Skin epidermis (tissue), 12 donors: Measurements from ENCODE around the gene CDNF.

Source experiments
- H3K27ac ChIP-seq, 21 experiments: fragments of 200-600 bp; sonication (generic) in 11 of 21; one replicate each; pipeline ENCODE4 v1.5.0; 2020; ENCODE audit warnings: mild to moderate bottlenecking in 3 of 21, inconsistent platforms in 2 of 21, moderate library complexity in 2 of 21
- H3K4me3 ChIP-seq, 7 experiments: fragments of 200-600 bp; sonication (generic) in 2 of 7; one replicate each; pipeline ENCODE4 v1.5.0; 2020; ENCODE audit warnings: inconsistent platforms in 2 of 7, mild to moderate bottlenecking in 2 of 7, moderate library complexity in 1 of 7

Gene CDNF

DNA sequence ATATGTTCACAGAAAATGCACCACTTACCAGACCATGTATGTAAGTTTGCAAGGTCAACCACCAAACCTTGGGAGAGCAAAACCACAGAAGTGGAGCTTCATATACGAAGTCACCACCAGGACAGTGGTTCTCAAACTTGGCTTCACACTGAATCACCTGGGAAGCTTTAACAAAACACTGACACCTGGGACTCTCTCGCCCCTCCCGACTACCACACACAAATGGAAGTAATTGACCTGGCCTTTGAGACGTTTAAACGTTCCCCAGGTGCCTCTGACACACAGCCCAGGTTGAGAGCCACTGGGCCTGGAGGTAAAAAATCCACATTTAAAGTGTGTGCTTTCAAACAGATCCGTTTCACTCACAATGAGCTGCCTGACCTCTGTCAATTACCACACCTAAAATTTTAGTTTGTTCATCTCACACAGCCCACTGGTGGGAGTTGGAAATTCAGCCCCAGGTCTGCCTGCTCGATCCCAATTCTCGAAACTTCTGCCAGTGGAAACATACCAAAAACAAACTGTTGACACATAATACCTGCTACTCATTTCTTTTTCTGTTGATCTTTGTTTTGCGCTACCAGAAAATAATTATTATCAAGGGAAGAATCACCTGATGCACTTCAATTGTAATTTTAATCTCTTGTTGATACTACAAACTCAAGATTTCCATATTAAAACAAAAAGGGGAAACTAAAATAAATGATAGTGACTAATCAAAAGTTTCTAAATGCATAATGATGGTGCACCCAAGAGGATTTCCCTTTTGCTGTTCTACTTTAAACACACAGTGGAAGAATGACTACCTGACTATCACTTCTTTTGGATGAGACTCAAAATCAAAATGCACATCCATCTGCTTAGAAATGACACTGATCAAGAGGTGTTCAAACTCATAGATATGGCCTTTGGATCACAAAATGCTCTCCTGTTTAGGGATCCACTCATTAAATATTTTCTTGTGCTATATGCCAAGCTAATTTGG lies 26.6 kb downstream of the CDNF start:
- Histone ChIP-seq H3K4me3 (no peak overlapping the region), H3K27ac (no peak overlapping the region)

DNA sequence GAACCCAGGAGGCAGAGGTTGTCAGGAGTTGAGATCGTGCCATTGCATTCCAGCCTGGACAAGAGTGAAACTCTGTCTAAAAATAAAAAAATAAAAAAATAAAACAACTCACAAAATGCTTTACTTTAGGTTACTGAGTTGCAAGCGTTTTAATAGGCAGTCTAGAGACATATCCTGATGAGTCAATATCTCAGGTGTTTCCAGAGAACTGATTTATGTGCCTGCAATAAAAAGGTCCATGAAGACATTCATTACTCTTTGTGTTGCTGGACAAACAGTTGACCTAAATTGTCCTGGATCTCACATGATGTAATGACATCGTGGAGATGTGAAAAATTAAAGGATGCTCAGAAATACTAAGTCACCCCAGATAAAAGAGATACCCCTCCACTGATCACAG lies 31.5 kb downstream of the CDNF start:
- no peak overlapping the region for H3K27ac ChIP-seq
- H3K4me3 ChIP-seq: no peak overlapping the region

DNA sequence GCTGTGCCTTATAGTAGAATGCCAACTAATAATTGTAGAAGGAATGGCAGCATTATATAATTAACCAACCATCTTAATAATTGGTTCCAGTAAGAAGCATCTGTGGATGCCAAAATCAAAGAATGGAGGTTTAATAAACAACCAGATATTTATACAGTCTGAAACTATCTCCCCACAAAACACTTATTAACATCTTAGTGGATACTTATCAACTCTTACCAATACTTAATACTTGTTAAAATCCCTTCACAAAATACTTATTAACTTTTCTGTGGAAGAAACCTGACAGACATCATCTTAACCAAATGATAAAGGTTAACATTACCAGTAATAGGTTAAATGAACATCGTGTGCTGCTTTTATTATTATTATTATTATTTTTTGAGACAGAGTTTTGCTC lies 34.0 kb downstream of the CDNF start:
- Histone ChIP-seq H3K27ac (no peak overlapping the region), H3K4me3 (no peak overlapping the region)

- Histone ChIP-seq H3K27ac (no peak overlapping the region), H3K4me3 (no peak overlapping the region)
Observed at GRCh38 chr10:14801723-14802122, 36.1 kb downstream of the CDNF start.

DNA sequence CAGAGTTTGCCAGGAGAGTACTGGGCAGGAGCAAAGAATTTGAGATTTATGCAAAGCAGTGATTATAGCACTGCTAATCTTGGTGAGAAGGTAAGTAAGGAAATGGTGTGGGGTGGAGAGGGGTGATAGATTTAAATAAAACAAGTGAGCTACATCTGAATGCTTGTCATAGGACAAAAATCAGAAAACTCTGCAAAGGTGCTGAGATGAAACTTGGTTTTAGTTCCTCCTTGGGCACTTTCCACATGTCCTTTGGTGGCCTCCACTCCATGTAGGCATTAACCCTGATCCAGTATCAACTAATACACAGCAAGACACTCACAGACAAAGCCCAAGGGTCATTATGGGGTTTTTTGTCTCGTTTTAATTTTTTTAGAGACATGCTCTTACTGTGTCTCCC lies 37.4 kb downstream of the CDNF start:
- H3K4me3 ChIP-seq: no peak overlapping the region
- H3K27ac ChIP-seq: no peak overlapping the region

DNA sequence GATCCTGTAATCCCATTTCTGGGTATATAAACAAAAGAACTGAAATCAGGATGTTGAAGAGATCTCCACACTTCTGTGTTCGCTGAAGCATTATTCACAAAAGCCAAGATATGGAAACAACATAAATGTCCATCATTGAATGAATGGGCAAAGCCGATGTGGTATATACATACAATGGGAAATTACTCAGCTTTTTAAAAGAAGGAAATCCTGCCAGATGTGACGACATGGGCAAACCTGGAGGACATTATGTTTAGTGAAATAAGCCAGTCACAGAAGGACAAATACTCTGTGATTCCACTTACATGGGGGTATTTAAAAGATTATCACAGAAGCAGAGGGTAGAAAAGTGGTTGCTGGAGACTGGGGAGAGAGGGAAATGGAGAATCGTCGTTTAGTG lies 39.2 kb downstream of the CDNF start:
- Histone ChIP-seq H3K4me3 (no peak overlapping the region), H3K27ac (no peak overlapping the region)

GRCh38 chr10:14787938-14788337 lies 49.9 kb downstream of the CDNF start:
- Histone ChIP-seq H3K27ac (no peak overlapping the region), H3K4me3 (no peak overlapping the region)

- Histone ChIP-seq H3K27ac (no peak overlapping the region), H3K4me3 (no peak overlapping the region)
Observed at GRCh38 chr10:14784459-14785055, 53.3 kb downstream of the CDNF start.

DNA sequence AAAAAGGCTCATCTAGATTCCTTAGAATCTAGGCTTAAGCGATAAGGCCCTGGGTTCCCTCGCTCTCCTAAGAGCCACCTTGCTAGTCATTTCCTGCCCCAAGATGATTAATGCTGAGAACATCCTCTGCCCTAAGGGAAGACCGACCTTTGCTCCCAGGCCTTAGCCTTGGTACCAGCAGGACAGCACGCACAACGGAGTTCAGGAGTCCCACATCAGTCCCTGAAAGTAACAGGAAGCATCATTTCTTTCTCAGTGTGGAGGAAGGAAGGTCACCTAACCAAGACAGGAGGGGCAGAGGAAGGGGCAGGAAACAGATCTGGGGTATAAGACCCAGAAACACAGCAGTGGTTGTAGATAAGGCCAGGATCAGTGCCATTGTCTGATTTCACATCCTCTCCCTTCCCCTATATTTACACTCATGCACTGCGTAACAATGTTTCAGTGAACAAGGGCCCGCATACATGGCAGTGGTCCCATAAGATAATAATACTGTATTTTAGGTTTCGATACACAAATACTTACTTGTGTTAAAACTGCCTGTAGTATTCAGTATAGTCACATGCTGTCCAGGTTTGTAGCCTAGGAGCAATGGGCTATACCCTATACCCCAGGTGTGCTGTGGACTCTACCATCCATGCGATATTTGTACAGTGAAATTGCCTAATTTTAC lies 55.0 kb downstream of the CDNF start:
- H3K4me3 ChIP-seq: no peak overlapping the region
- H3K27ac ChIP-seq: no peak overlapping the region

GRCh38 chr10:14781763-14782162 lies 56.1 kb downstream of the CDNF start:
- H3K27ac ChIP-seq: no peak overlapping the region
- no peak overlapping the region for H3K4me3 ChIP-seq

DNA sequence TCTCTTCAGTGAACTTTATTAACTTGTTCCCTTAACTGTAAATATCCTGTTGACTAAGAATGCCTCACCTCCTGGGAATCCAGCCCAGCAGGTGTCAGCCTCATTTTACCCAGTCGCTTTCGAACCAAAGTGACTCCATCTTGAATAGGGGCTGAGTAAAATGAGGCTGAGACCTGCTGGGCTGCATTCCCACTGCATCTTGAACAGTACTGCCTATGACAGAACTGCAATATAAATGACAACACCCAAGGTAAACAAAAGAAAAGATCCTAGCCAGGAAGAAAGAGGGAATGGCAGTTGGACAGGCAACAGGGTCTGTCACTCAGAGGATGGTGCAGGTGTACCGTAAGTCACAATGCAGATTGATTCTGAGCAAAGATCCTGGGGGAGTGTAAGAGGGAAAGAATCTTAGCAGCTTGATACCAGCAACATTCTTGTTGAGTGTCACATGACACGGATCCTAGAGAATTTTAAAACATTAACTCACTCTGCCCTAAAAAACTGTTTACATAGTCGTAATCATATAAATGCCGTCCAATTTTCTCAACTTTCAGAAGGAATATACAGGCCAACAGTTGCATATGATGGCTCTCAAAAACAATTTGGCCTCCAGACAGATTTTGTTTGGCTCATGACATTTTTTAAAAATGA lies 58.7 kb downstream of the CDNF start:
- H3K27ac ChIP-seq: peak overlapping the region in 2 of 21 experiments; percentile 4 to 18
- H3K4me3 ChIP-seq: no peak overlapping the region

DNA sequence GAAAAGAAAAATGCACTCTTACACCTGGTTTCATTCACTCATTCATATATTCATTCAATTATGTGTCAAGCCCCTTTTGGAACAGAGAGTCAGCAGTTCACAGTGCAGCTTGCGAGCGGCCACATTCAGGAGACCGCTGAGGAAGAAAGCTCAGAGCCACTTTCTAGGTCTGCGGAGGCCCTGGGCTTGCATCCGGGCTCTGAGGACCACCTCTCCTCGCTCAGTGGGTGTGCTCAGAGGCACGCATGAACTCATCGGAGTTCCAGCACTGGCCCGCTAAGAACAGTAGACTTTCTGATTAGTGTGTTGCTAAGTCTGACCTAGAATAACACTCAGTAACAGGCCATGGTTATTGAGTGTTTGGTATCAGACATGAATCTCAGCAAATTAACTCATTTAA lies 61.3 kb downstream of the CDNF start:
- Histone ChIP-seq H3K4me3 (no peak overlapping the region), H3K27ac (no peak overlapping the region)

GRCh38 chr10:14775656-14776055 lies 62.2 kb downstream of the CDNF start:
- Histone ChIP-seq H3K27ac (no peak overlapping the region), H3K4me3 (no peak overlapping the region)

DNA sequence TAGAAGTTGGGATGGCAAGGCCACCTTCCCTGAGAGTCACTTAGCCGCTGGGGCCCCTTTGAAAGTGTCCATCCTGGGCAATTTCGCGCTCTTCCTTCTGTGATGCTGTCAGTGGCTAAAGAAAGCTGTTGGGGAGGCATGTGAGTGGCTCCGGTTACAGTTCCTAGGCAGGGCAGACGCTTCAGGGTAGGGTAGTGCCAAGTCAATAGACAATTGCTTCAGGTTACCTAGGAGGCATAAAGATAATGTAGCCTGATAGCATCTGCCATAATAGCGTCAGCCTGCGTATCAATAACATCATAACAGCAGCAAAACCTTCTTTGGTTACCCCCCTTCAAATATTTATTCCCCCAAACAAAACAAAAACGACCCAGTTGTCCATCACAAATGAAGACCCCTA lies 63.0 kb downstream of the CDNF start, which contains the start of gene FAM107B:
FAM107B (minus strand) TSS at position 101 of the 400 bp plus-strand sequence. CDS start 234 bp downstream, outside the sequence.
- Histone ChIP-seq H3K4me3 (no peak within 1 kb of the TSS), H3K27ac (no peak within 1 kb of the TSS)

DNA sequence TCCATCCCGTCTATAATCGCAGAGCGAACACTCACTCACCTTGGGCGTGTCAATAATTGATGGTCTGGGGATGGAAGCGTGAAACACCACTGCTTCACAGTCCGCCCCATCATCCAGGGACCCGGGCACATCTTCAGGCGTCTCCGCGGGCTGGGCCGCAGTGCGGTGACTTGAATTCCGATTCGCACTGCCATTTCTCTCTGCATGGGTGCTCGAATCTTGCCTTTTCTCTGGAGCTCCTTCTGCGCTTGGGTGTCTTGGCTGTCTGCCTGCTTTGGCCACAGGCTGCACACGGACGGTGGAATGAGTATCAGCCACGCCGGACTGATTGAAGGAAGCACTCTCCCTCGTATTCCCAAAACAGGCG lies 63.6 kb downstream of the CDNF start:
- no peak overlapping the region for H3K27ac ChIP-seq
- no peak overlapping the region for H3K4me3 ChIP-seq

DNA sequence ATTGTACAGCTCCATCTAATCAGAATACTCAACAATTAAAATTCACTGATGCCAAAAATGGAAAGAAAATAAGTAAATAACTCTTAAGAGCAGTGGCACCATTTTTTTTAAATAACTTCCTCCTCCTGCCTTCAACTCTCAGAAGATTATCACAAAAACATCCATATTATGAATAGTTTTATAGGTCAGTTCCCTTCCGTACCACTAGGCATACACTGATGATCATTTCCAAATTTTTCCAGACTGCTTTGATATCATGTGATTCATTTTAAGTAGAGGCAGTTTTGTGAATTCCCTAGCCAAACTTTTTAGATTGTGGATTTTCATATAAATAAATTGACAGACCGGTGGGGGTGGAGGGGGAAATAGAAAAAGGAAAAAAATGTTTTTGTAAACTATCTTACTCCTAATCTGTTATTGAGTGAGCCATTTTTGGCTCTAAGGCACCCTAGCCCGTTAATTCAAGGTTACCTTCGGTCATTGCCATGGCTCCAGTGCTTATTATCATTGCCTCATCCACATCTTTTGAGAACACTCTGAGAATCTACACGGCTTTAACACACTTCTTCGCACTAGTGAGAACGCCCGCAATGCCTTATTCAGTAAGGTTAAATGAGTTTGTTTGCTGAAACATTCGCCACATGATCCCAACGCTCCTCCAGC lies 64.2 kb downstream of the CDNF start:
- Histone ChIP-seq H3K4me3 (no peak overlapping the region), H3K27ac (no peak overlapping the region)

- H3K4me3 ChIP-seq: no peak overlapping the region
- H3K27ac ChIP-seq: no peak overlapping the region
Observed at GRCh38 chr10:14772399-14772798, 65.4 kb downstream of the CDNF start.

DNA sequence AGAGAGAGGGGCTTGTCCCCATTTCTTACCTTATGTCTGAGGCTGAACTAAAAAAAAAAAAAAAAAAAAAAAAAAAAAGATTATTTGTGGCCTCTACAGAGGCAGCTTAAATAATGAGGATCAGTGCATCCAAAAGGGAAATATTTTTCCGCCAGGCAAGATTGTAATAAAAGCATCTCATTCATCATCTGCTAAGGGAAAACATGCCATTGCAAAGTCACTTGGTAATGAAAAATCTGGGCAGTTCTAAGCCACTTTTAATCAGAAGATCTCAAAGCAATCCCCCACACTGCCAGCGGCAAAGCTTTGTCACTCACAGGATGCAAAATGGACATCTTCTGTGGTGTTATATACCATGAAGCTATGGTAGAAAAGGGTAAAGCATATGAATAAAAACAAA lies 66.9 kb downstream of the CDNF start:
- Histone ChIP-seq H3K4me3 (no peak overlapping the region), H3K27ac (no peak overlapping the region)
